H1 (cell line): ENCODE measurements around the gene SLC3A2. TPM values are rescaled to one million over a fixed set of nuclear protein-coding genes. Genes with fewer than 3 reads are reported as not detected.

ENCODE experiments used
- CTCF ChIA-PET: fragments of 300-600 bp; sonication (Branson Sonifier 250); formaldehyde crosslinking; loops from one replicate; lab custom pipeline; 2021; ENCODE audit not compliant: partially characterized antibody; lab: Charles Lee
- POLR2A ChIA-PET: fragments of 300-600 bp; sonication (Branson Sonifier 250); formaldehyde crosslinking; loops from one replicate; lab custom pipeline; 2021; ENCODE audit warnings: inconsistent platforms; ENCODE audit not compliant: partially characterized antibody; lab: Charles Lee
- DNase-seq, 2 experiments: peaks; one replicate each; pipeline versions ENCODE4 v3.0.0 to v3.0.0-alpha.2; 2010 to 2022; ENCODE audit warnings: low spot score in 2 of 2, low read depth in 1 of 2, mixed read lengths in 1 of 2
- FAIRE-seq: peaks from 2 replicates; lab custom pipeline; 2011; peaks lifted over from hg19 to GRCh38; lab: Jason Lieb, UNC
- H2AFZ ChIP-seq: 2 replicates; pipeline ENCODE4 v1.8.1; 2012; ENCODE audit warnings: low read length, inconsistent platforms
- H2AK5ac ChIP-seq: 2 replicates; pipeline ENCODE4 v1.6.1; 2013; ENCODE audit warnings: low read depth, low read length
- H2BK120ac ChIP-seq: replicated peaks from 2 replicates; pipeline ENCODE3; 2013; ENCODE audit warnings: low read depth, low read length, inconsistent platforms
- H2BK12ac ChIP-seq: 2 replicates; pipeline ENCODE4 v1.6.1; 2013; ENCODE audit warnings: low read depth, low read length
- H2BK15ac ChIP-seq: 2 replicates; pipeline ENCODE4 v1.6.1; 2013; ENCODE audit warnings: low read length
- H2BK20ac ChIP-seq: 2 replicates; pipeline ENCODE4 v1.6.1; 2013; ENCODE audit warnings: low read length
- H2BK5ac ChIP-seq: 2 replicates; pipeline ENCODE4 v1.6.1; 2013; ENCODE audit warnings: low read depth, low read length
- H3K14ac ChIP-seq: 2 replicates; pipeline ENCODE4 v1.6.1; 2013; ENCODE audit warnings: inconsistent platforms; ENCODE audit not compliant: insufficient read length
- H3K18ac ChIP-seq: 2 replicates; pipeline ENCODE4 v1.6.1; 2013; ENCODE audit warnings: low read length; ENCODE audit errors: extremely low read depth
- H3K23ac ChIP-seq: 2 replicates; pipeline ENCODE4 v1.6.1; 2013; ENCODE audit warnings: inconsistent platforms; ENCODE audit not compliant: insufficient read length
- H3K23me2 ChIP-seq: 2 replicates; pipeline ENCODE4 v1.6.1; 2013; ENCODE audit warnings: low read depth, low read length
- H3K27ac ChIP-seq: 2 replicates; pipeline ENCODE4 v1.6.1; 2011; ENCODE audit warnings: low read depth, low read length, inconsistent platforms
- H3K27me3 ChIP-seq, 4 experiments: replicated peaks in 1 of 4; 1 replicate in 1 of 4; 2 replicates in 3 of 4; pipeline versions ENCODE4 v1.6.1 to v1.8.1; 2011 to 2013; ENCODE audit warnings: low read length in 3 of 4, mild to moderate bottlenecking in 3 of 4, inconsistent platforms in 2 of 4, mixed read lengths in 2 of 4, moderate library complexity in 1 of 4; ENCODE audit not compliant: control insufficient read depth in 3 of 4, insufficient read depth in 3 of 4; ENCODE audit errors: extremely low read depth in 1 of 4
- H3K36me3 ChIP-seq, 4 experiments: 2 replicates each; pipeline versions ENCODE4 v1.6.1 to v1.8.1; 2011 to 2013; ENCODE audit warnings: mild to moderate bottlenecking in 4 of 4, low read length in 3 of 4, moderate library complexity in 2 of 4, control low read depth in 1 of 4, inconsistent platforms in 1 of 4; ENCODE audit not compliant: insufficient read depth in 4 of 4, control insufficient read depth in 2 of 4
- H3K4ac ChIP-seq: replicated peaks from 2 replicates; pipeline ENCODE3; 2013; ENCODE audit warnings: low read length, low read depth, mixed read lengths, inconsistent platforms; ENCODE audit not compliant: insufficient read length
- H3K4me1 ChIP-seq, 4 experiments: replicated peaks in 1 of 4; 1 replicate in 1 of 4; 2 replicates in 3 of 4; pipeline versions ENCODE4 v1.6.1 to v1.8.1; 2011 to 2013; ENCODE audit warnings: low read length in 3 of 4, inconsistent platforms in 2 of 4, mixed read lengths in 1 of 4; ENCODE audit not compliant: insufficient read depth in 4 of 4, control insufficient read depth in 3 of 4
- H3K4me2 ChIP-seq, 2 experiments: 2 replicates each; pipeline versions ENCODE4 v1.6.1 to v1.8.1; 2011 to 2013; ENCODE audit warnings: low read depth in 2 of 2, low read length in 2 of 2, control low read depth in 1 of 2, inconsistent platforms in 1 of 2, mild to moderate bottlenecking in 1 of 2; ENCODE audit not compliant: insufficient read depth in 1 of 2
- H3K4me3 ChIP-seq, 4 experiments: fragments of 200-600, 300-600 bp in 1 of 4; sonication (generic), shearing (Covaris generic), sonication (Bioruptor Twin) in 1 of 4; 2 replicates each; pipeline versions ENCODE4 v1.5.1 to v1.8.1; 2011 to 2016; ENCODE audit warnings: low read length in 4 of 4, low read depth in 3 of 4, control low read depth in 2 of 4, inconsistent platforms in 2 of 4, mild to moderate bottlenecking in 2 of 4, mixed read lengths in 1 of 4, moderate library complexity in 1 of 4; ENCODE audit not compliant: insufficient read depth in 2 of 4; ENCODE audit errors: extremely low read depth in 1 of 4
- H3K56ac ChIP-seq: replicated peaks from 2 replicates; pipeline ENCODE3; 2013; ENCODE audit warnings: low read depth, mild to moderate bottlenecking, mixed read lengths, low read length, inconsistent platforms; ENCODE audit not compliant: insufficient read length
- H3K79me1 ChIP-seq: 2 replicates; pipeline ENCODE4 v1.6.1; 2013; ENCODE audit warnings: low read depth, low read length, control low read depth
- H3K79me2 ChIP-seq, 2 experiments: 2 replicates each; pipeline versions ENCODE4 v1.6.1 to v1.8.1; 2012 to 2013; ENCODE audit warnings: low read length in 2 of 2, mild to moderate bottlenecking in 2 of 2, inconsistent platforms in 1 of 2; ENCODE audit not compliant: insufficient read depth in 2 of 2, control insufficient read depth in 1 of 2
- H3K9ac ChIP-seq, 4 experiments: replicated peaks in 1 of 4; 1 replicate in 1 of 4; 2 replicates in 3 of 4; pipeline versions ENCODE4 v1.6.1 to v1.8.1; 2011 to 2013; ENCODE audit warnings: low read depth in 3 of 4, low read length in 3 of 4, control low read depth in 2 of 4, mild to moderate bottlenecking in 2 of 4, moderate library complexity in 2 of 4, inconsistent platforms in 1 of 4; ENCODE audit errors: extremely low read depth in 1 of 4
- H3K9me3 ChIP-seq, 2 experiments: 2 replicates each; pipeline versions ENCODE4 v1.6.1 to v1.8.1; 2012 to 2013; ENCODE audit warnings: mild to moderate bottlenecking in 2 of 2, moderate library complexity in 2 of 2, control low read depth in 1 of 2, inconsistent platforms in 1 of 2, low read depth in 1 of 2, low read length in 1 of 2, mixed read lengths in 1 of 2; ENCODE audit not compliant: insufficient read depth in 2 of 2
- H4K20me1 ChIP-seq, 2 experiments: replicated peaks in 1 of 2; 2 replicates each; pipeline versions ENCODE3 to v1.8.1; 2011 to 2013; ENCODE audit warnings: inconsistent platforms in 2 of 2, low read length in 2 of 2, mild to moderate bottlenecking in 1 of 2; ENCODE audit not compliant: insufficient read depth in 2 of 2, control insufficient read depth in 1 of 2
- H4K5ac ChIP-seq: 2 replicates; pipeline ENCODE4 v1.6.1; 2013; ENCODE audit warnings: low read length, low read depth, mixed read lengths, inconsistent platforms; ENCODE audit not compliant: insufficient read length
- H4K8ac ChIP-seq: 2 replicates; pipeline ENCODE4 v1.8.0; 2013; ENCODE audit warnings: mild to moderate bottlenecking, moderate library complexity, low read length, inconsistent platforms; ENCODE audit not compliant: insufficient read depth; ENCODE audit errors: extremely low read depth
- H4K91ac ChIP-seq: replicated peaks from 2 replicates; pipeline ENCODE3; 2013; ENCODE audit warnings: low read length, mixed read lengths, inconsistent platforms; ENCODE audit not compliant: insufficient read length
- ASH2L ChIP-seq: fragments of 200-600, 300-600 bp; sonication (generic); IDR thresholded peaks from one replicate; pipeline ENCODE4 v1.7.1; 2017; ENCODE audit warnings: low read length
- HDAC2 ChIP-seq, 2 experiments: fragments of 300-600 bp in 1 of 2; sonication (generic) in 1 of 2; IDR thresholded peaks; 2 replicates each; pipeline ENCODE4 v1.6.1; 2011 to 2012; ENCODE audit warnings: low read depth in 2 of 2, low read length in 2 of 2, mild to moderate bottlenecking in 2 of 2, moderate library complexity in 2 of 2, borderline replicate concordance in 1 of 2, inconsistent platforms in 1 of 2
- POLR2A ChIP-seq, 2 experiments: IDR thresholded peaks; 1 replicate in 1 of 2; 2 replicates in 1 of 2; pipeline ENCODE4 v1.6.1; 2011; ENCODE audit warnings: low read depth in 2 of 2, low read length in 2 of 2, mild to moderate bottlenecking in 2 of 2; ENCODE audit errors: control extremely low read depth in 1 of 2
- POLR2AphosphoS5 ChIP-seq: IDR thresholded peaks from 2 replicates; pipeline ENCODE4 v1.6.1; 2011; ENCODE audit warnings: low read depth, low read length
- WGBS, 2 experiments: shearing (Covaris generic) in 1 of 2; methylation state at CpG; one replicate each; pipeline versions ENCODE4 v1.1.6 to v1.1.7; 2013 to 2015; ENCODE audit warnings: low lambda C conversion rate in 2 of 2, mixed read lengths in 2 of 2, inconsistent platforms in 1 of 2, low coverage in 1 of 2, missing lambda C conversion rate in 1 of 2; ENCODE audit not compliant: insufficient replicate concordance in 2 of 2, insufficient coverage in 1 of 2, insufficient read length in 1 of 2; ENCODE audit errors: extremely low coverage in 1 of 2, missing lambda C conversion rate in 1 of 2; 5-methylcytosine and 5-hydroxymethylcytosine counted together
- polyA plus RNA-seq, 7 experiments: library from polyadenylated mRNA; depleted of rRNA in 3 of 7; stranded (reverse) in 5 of 7; unstranded in 2 of 7; fragments of >200 nt in 5 of 7; fragments of 200-250 nt in 2 of 7; gene quantifications; 1 replicate in 5 of 7; 2 replicates in 1 of 7; 4 replicates in 1 of 7; pipeline versions ENCODE4 v1.2.1 to v1.2.3, GENCODE V29; 2011 to 2013; ENCODE audit warnings: missing spikeins in 2 of 7, mixed read lengths in 2 of 7
- total RNA-seq: library from RNA; stranded (reverse); fragmentation: NEBNext Ultra II Directional; extraction: Animal tissue kit (Norgen Biotek cat#: 25700); gene quantifications from 2 replicates; pipeline ENCODE4 v1.2.1, GENCODE V29; 2021

The SLC3A2 gene
- total and polyA plus RNA-seq, 2 of the 8 experiments (the other 6 are each of a cell fraction or from before 2014, with no cell fraction given), result 410 to 435 TPM

GRCh38 chr11:62885137-62885750 is 4.5 kb downstream of the SLC3A2 start:
- Histone ChIP-seq H3K9ac (0 out of 7 replicates have a peak overlapping the region, but pooled peaks of 1 of the 4 experiments have one; percentile 11), H3K4me1 (peaks cover 0 to 19% (median 9%) of the 10 kb centered on the region in 4 experiments; a peak in 5 of 7 replicates), H4K20me1 (peaks cover 12 to 27% of the 10 kb centered on the region in 2 experiments), H2BK15ac (no peak overlapping the region), H4K5ac (no peak overlapping the region), H2BK12ac (no peak overlapping the region), H3K56ac (no peak overlapping the region), H2AFZ (no peak overlapping the region), H3K18ac (no peak overlapping the region), H3K27me3 (no peaks in the 10 kb centered on the region), H2BK5ac (no peak overlapping the region; the same call in 1 of the 2 replicates), H3K4me2 (peak overlapping the region in 1 of 2 experiments; percentile 59; a peak in 1 of 4 replicates), H3K79me2 (peaks cover 0 to 46% of the 10 kb centered on the region in 2 experiments), H3K36me3 (peaks cover 57 to 84% (median 75%) of the 10 kb centered on the region in 4 experiments), H3K4ac (no peak overlapping the region), H3K14ac (no peak overlapping the region), H3K9me3 (no peaks in the 10 kb centered on the region), H3K4me3 (no peak overlapping the region), H3K79me1 (peaks cover 6% of the 10 kb centered on the region; the same call in 1 of the 2 replicates), H3K23me2 (peaks cover 5% of the 10 kb centered on the region; the same call in 1 of the 2 replicates), H2BK120ac (no peak overlapping the region), H3K27ac (0 out of 2 replicates have a peak overlapping the region, but pooled peaks have one; percentile 1), H2BK20ac (no peak overlapping the region), H4K8ac (no peak overlapping the region), H4K91ac (no peak overlapping the region), H3K23ac (no peak overlapping the region), H2AK5ac (no peak overlapping the region)
- CTCF ChIA-PET, result interaction anchor here (0.6 to 3.9 kb wide), 12 partner anchors 7 to 1520 kb away, joined by 3 to 21 read pairs (median 4); no protein-coding TSS in a partner anchor
- DNase-seq, result no peak
- FAIRE-seq, result no peak
- POLR2A ChIA-PET, result interaction anchor here (0.7 to 57.8 kb wide), 15 partner anchors 8 to 221 kb away, joined by 3 to 2104 read pairs (median 5); partner anchors contain the start of genes CHRM1, NXF1, SLC3A2 and STX5
- no peak for TF ChIP-seq HDAC2 (IDR thresholded peaks at IDR 0.05; ENCODE audit: borderline replicate concordance in 1 of 2, low read depth in 2 of 2, low read length in 2 of 2)
- peak in 1 of 2 experiments; percentile 18; a peak in 1 of 3 replicates for TF ChIP-seq POLR2A (IDR thresholded peaks at IDR 0.05; ENCODE audit: control extremely low read depth in 1 of 2, low read depth in 2 of 2, low read length in 2 of 2)
- TF ChIP-seq POLR2AphosphoS5, result peak; percentile 55
- no peak for TF ChIP-seq ASH2L
- 96% methylated on average over 11 of the region's 11 CpGs; no CpG with 5 or more reads in 1 of the 2 experiments for WGBS, 2 experiments
